ENCODE measurements around the gene MYO10. TPM values are rescaled to one million over a fixed set of nuclear protein-coding genes. Genes with fewer than 3 reads are reported as not detected.

The MYO10 gene
- total RNA-seq, 4 donors from 2014 or later, result 30.6 to 55.9 (median 38.2) TPM

GRCh38 chr5:16864631-16865131, 71.4 kb downstream of the MYO10 start:
- Histone ChIP-seq H3K4me1 (peaks cover 0 to 24% (median 2%) of the 10 kb centered on the region in 4 donors), H3K4me3 (no peak overlapping the region), H3K27me3 (peaks cover 0 to 2% of the 10 kb centered on the region in 2 donors), H3K9me3 (no peaks in the 10 kb centered on the region), H3K27ac (peak overlapping the region in 2 of 4 donors; percentile 20 to 41), H3K36me3 (no peaks in the 10 kb centered on the region)
- no peak for DNase-seq (ENCODE audit: low spot score in 2 of 2)
- 42 to 54% methylated on average over 4 of the region's 4 CpGs for WGBS, 2 donors
- TF ChIP-seq POLR2A (IDR thresholded peaks at IDR 0.05), result no peak
- no peak for TF ChIP-seq CTCF (IDR thresholded peaks at IDR 0.05)
- TF ChIP-seq EP300 (IDR thresholded peaks at IDR 0.05), result no peak

GRCh38 chr5:16863469-16863946, 72.6 kb downstream of the MYO10 start:
- 74 to 79% methylated on average over 5 of the region's 5 CpGs for WGBS, 2 donors

GRCh38 chr5:16862777-16863176, 73.3 kb downstream of the MYO10 start:
- H3K4me3 ChIP-seq, result no peak overlapping the region
- peaks cover 0 to 24% (median 2%) of the 10 kb centered on the region in 4 donors for H3K4me1 ChIP-seq
- H3K36me3 ChIP-seq, result no peaks in the 10 kb centered on the region
- 61 to 62% methylated on average over 3 of the region's 3 CpGs for WGBS, 2 donors
- peaks cover 0 to 5% (median 0%) of the 10 kb centered on the region in 4 donors for H3K9me3 ChIP-seq
- no peak for DNase-seq (ENCODE audit: low spot score in 2 of 2)
- H3K27ac ChIP-seq, result peak overlapping the region in 1 of 4 donors; percentile 9
- H3K27me3 ChIP-seq, result peaks cover 0 to 2% of the 10 kb centered on the region in 2 donors
- TF ChIP-seq EP300 (IDR thresholded peaks at IDR 0.05) (no peak), POLR2A (IDR thresholded peaks at IDR 0.05) (no peak), CTCF (IDR thresholded peaks at IDR 0.05) (no peak)

More at GRCh38 chr5:16863469-16863946, 72.6 kb downstream of the MYO10 start:
- peaks cover 0 to 5% (median 0%) of the 10 kb centered on the region in 4 donors for H3K9me3 ChIP-seq
- H3K27ac ChIP-seq, result peak overlapping the region in 2 of 4 donors; percentile 15 to 20
- H3K27me3 ChIP-seq, result peaks cover 0 to 2% of the 10 kb centered on the region in 2 donors
- H3K4me3 ChIP-seq, result no peak overlapping the region
- no peaks in the 10 kb centered on the region for H3K36me3 ChIP-seq
- peaks cover 0 to 24% (median 2%) of the 10 kb centered on the region in 4 donors for H3K4me1 ChIP-seq
- DNase-seq (ENCODE audit: low spot score in 2 of 2), result no peak
- TF ChIP-seq EP300 (IDR thresholded peaks at IDR 0.05) (no peak), POLR2A (IDR thresholded peaks at IDR 0.05) (no peak), CTCF (IDR thresholded peaks at IDR 0.05) (no peak)

- Histone ChIP-seq H3K4me1 (peaks cover 0 to 22% (median 4%) of the 10 kb centered on the region in 4 donors), H3K36me3 (no peaks in the 10 kb centered on the region), H3K4me3 (no peak overlapping the region), H3K27ac (no peak overlapping the region), H3K27me3 (peaks cover 0 to 2% of the 10 kb centered on the region in 2 donors), H3K9me3 (peaks cover 0 to 5% (median 0%) of the 10 kb centered on the region in 4 donors)
- TF ChIP-seq EP300 (IDR thresholded peaks at IDR 0.05) (no peak), CTCF (IDR thresholded peaks at IDR 0.05) (no peak), POLR2A (IDR thresholded peaks at IDR 0.05) (no peak)
- no peak for DNase-seq (ENCODE audit: low spot score in 2 of 2)
Observed at GRCh38 chr5:16859346-16859745, 76.7 kb downstream of the MYO10 start.

GRCh38 chr5:16858151-16858550, 77.9 kb downstream of the MYO10 start:
- no peak for DNase-seq (ENCODE audit: low spot score in 2 of 2)
- Histone ChIP-seq H3K27me3 (peaks cover 0 to 2% of the 10 kb centered on the region in 2 donors), H3K9me3 (peaks cover 0 to 5% (median 0%) of the 10 kb centered on the region in 4 donors), H3K4me3 (no peak overlapping the region), H3K4me1 (peaks cover 0 to 11% (median 3%) of the 10 kb centered on the region in 4 donors), H3K36me3 (no peaks in the 10 kb centered on the region), H3K27ac (no peak overlapping the region)
- no peak for TF ChIP-seq CTCF (IDR thresholded peaks at IDR 0.05)
- TF ChIP-seq POLR2A (IDR thresholded peaks at IDR 0.05), result no peak
- no peak for TF ChIP-seq EP300 (IDR thresholded peaks at IDR 0.05)
- WGBS, 2 donors, result 89 to 92% methylated on average over 6 of the region's 6 CpGs

Measured in tibial nerve (tissue), 4 donors.